MM.1S (cell line): ENCODE results near the gene SPIRE2.

Experiments used
- DNase-seq: peaks from one replicate; pipeline ENCODE4 v3.0.0-alpha.2; 2015
- H2AFZ ChIP-seq: fragments of 300-600 bp; sonication (generic); 2 replicates; pipeline ENCODE4 v1.6.0; 2016; ENCODE audit warnings: antibody characterized with exemption, low read length
- H3F3A ChIP-seq: fragments of 300-600 bp; sonication (generic); 2 replicates; pipeline ENCODE4 v1.6.1; 2016; ENCODE audit warnings: mild to moderate bottlenecking, antibody characterized with exemption, low read length, moderate library complexity, mixed read lengths; ENCODE audit not compliant: insufficient read depth
- H3K27ac ChIP-seq: fragments of 300-600 bp; sonication (generic); 2 replicates; pipeline ENCODE4 v1.5.1; 2016; ENCODE audit warnings: mild to moderate bottlenecking, low read length
- H3K27me3 ChIP-seq: fragments of 300-600 bp; sonication (generic); replicated peaks from 2 replicates; pipeline ENCODE4 v1.6.0; 2016; ENCODE audit warnings: low read length; ENCODE audit not compliant: insufficient read depth
- H3K36me3 ChIP-seq: fragments of 300-600 bp; sonication (generic); replicated peaks from 2 replicates; pipeline ENCODE4 v1.6.1; 2016; ENCODE audit warnings: mild to moderate bottlenecking, low read length, mixed read lengths; ENCODE audit not compliant: insufficient read depth
- H3K4me1 ChIP-seq: fragments of 300-600 bp; sonication (generic); 2 replicates; pipeline ENCODE4 v1.6.1; 2016; ENCODE audit warnings: low read length, mixed read lengths
- H3K4me2 ChIP-seq: fragments of 300-600 bp; sonication (generic); 2 replicates; pipeline ENCODE4 v1.6.0; 2016; ENCODE audit warnings: low read depth, low read length
- H3K4me3 ChIP-seq: fragments of 300-600 bp; sonication (generic); 2 replicates; pipeline ENCODE4 v1.5.1; 2016; ENCODE audit warnings: low read length, mixed read lengths
- H3K79me2 ChIP-seq: fragments of 300-600 bp; sonication (generic); 2 replicates; pipeline ENCODE4 v1.6.1; 2016; ENCODE audit warnings: mixed run types, low read length, mixed read lengths
- H3K9ac ChIP-seq: fragments of 300-600 bp; sonication (generic); 2 replicates; pipeline ENCODE4 v1.6.1; 2016; ENCODE audit warnings: low read length, mixed read lengths
- H3K9me2 ChIP-seq: fragments of 300-600 bp; sonication (generic); replicated peaks from 2 replicates; pipeline ENCODE4 v1.6.1; 2016; ENCODE audit warnings: mild to moderate bottlenecking, low read length, mixed read lengths; ENCODE audit not compliant: insufficient read depth
- H3K9me3 ChIP-seq: fragments of 300-600 bp; sonication (generic); replicated peaks from 2 replicates; pipeline ENCODE4 v1.6.1; 2016; ENCODE audit warnings: mild to moderate bottlenecking, low read length, mixed read lengths; ENCODE audit not compliant: insufficient read depth
- H4K20me1 ChIP-seq: fragments of 300-600 bp; sonication (generic); 2 replicates; pipeline ENCODE4 v1.6.1; 2016; ENCODE audit warnings: mild to moderate bottlenecking, low read length, moderate library complexity, mixed read lengths; ENCODE audit not compliant: insufficient read depth
- CTCF ChIP-seq: fragments of 300-600 bp; sonication (generic); IDR thresholded peaks from 2 replicates; pipeline ENCODE4 v1.5.1; 2016; ENCODE audit warnings: antibody characterized with exemption, low read length, mixed read lengths
- EZH2 ChIP-seq: fragments of 300-600 bp; sonication (generic); optimal IDR thresholded peaks from 2 replicates; pipeline ENCODE3; 2017; ENCODE audit warnings: low read depth, mild to moderate bottlenecking, antibody characterized with exemption, low read length, mixed read lengths
- EZH2phosphoT487 ChIP-seq: fragments of 300-600 bp; sonication (generic); IDR thresholded peaks from 2 replicates; pipeline ENCODE4 v1.6.1; 2018; ENCODE audit warnings: antibody characterized with exemption, low read length

Gene SPIRE2

GRCh38 chr16:89843409-89844350 lies 15.4 kb downstream of the SPIRE2 start:
- TF ChIP-seq EZH2phosphoT487, result no peak
- TF ChIP-seq CTCF, result no peak
- no peak for TF ChIP-seq EZH2
- H3K36me3 ChIP-seq, result no peaks in the 10 kb centered on the region
- no peaks in the 10 kb centered on the region for H3K79me2 ChIP-seq
- H3K9ac ChIP-seq, result no peak overlapping the region
- H4K20me1 ChIP-seq, result no peaks in the 10 kb centered on the region
- H3K27ac ChIP-seq, result no peak overlapping the region
- no peaks in the 10 kb centered on the region for H3K27me3 ChIP-seq
- no peaks in the 10 kb centered on the region for H3K9me2 ChIP-seq
- H3F3A ChIP-seq, result no peaks in the 10 kb centered on the region
- DNase-seq, result no peak
- H3K4me2 ChIP-seq, result no peak overlapping the region
- no peaks in the 10 kb centered on the region for H3K9me3 ChIP-seq
- H3K4me3 ChIP-seq, result no peak overlapping the region
- H3K4me1 ChIP-seq, result no peaks in the 10 kb centered on the region
- H2AFZ ChIP-seq, result no peak overlapping the region

GRCh38 chr16:89844739-89845339 lies 16.6 kb downstream of the SPIRE2 start:
- H3K4me1 ChIP-seq, result no peaks in the 10 kb centered on the region
- no peaks in the 10 kb centered on the region for H3K27me3 ChIP-seq
- H3K9me3 ChIP-seq, result no peaks in the 10 kb centered on the region
- no peaks in the 10 kb centered on the region for H3K79me2 ChIP-seq
- H3K36me3 ChIP-seq, result no peaks in the 10 kb centered on the region
- H2AFZ ChIP-seq, result no peak overlapping the region
- no peak for DNase-seq
- no peak overlapping the region for H3K9ac ChIP-seq
- H3K4me2 ChIP-seq, result no peak overlapping the region
- H4K20me1 ChIP-seq, result no peaks in the 10 kb centered on the region
- H3K4me3 ChIP-seq, result no peak overlapping the region
- no peaks in the 10 kb centered on the region for H3K9me2 ChIP-seq
- H3F3A ChIP-seq, result no peaks in the 10 kb centered on the region
- H3K27ac ChIP-seq, result no peak overlapping the region
- TF ChIP-seq EZH2phosphoT487 (no peak), CTCF (no peak), EZH2 (no peak)

DNA sequence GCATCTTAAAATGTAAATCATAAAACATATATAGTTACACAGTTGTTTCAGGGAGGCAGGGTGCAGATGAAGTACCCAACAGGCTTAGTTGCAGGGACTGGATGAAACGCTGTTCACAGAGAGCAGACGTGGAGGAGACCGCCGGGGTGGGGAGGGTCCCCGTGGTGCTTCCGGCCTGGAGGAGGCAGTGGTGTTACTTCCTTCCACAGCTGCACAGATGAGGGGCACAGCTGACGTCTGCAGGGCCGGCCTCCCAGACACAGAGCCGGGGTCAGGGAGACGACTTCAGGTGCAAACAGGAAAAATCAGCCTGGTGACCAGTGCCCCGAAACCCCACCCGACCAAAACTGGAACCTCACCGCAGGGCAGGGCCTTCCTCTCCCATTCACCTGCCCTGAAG lies 17.1 kb downstream of the SPIRE2 start:
- Histone ChIP-seq H4K20me1 (no peaks in the 10 kb centered on the region), H3K4me3 (no peak overlapping the region), H3K27ac (no peak overlapping the region), H3K36me3 (no peaks in the 10 kb centered on the region), H3F3A (no peaks in the 10 kb centered on the region), H3K79me2 (no peaks in the 10 kb centered on the region), H3K4me2 (peak overlapping the region; percentile 32; the same call in 1 of the 2 replicates), H3K9me3 (no peaks in the 10 kb centered on the region), H3K4me1 (no peaks in the 10 kb centered on the region), H3K9me2 (no peaks in the 10 kb centered on the region), H3K27me3 (no peaks in the 10 kb centered on the region), H3K9ac (no peak overlapping the region), H2AFZ (no peak overlapping the region)
- TF ChIP-seq CTCF (no peak), EZH2 (no peak), EZH2phosphoT487 (no peak)
- DNase-seq, result peak; percentile 12
